ENCODE measurements around the gene DCTPP1.
A peak's percentile ranks its signal among the peaks of the same experiment; 100 is the strongest.

The DCTPP1 gene

DNA sequence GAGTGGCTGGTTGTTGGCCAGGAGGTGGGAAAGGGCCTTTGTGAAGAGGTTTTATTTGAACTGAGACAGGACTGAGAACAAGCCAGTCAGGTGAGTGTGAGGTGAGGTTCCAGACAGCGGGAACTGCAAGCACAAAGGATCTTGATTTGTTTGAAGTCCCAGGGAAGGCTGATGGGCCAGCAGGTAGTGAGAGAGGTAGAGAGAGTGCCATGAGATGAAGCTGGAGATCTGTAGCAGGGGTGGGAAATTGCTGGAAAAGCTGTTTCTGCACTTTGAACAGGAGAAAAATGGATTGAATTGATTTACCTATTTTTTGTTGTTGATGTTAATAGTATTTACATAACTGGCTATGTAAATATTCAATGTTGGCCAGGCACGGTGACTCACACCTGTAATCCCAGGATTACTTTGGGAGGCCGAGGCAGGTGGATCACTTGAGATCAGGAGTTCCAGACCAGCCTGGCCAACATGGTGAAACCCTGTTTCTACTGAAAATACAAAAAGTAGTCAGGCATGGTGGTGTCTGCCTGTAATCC, 7.7 kb upstream of the DCTPP1 start:
- Histone ChIP-seq H3K79me1 (replicated peaks; ENCODE audit: low read length, poor library complexity, severe bottlenecking) (no peaks in the 10 kb centered on the region), H2BK120ac (ENCODE audit: low read depth, low read length) (no peak overlapping the region), H2BK12ac (ENCODE audit: low read length in 2 of 2) (no peak overlapping the region), H3K27ac (ENCODE audit: low read length, poor library complexity, severe bottlenecking) (no peak overlapping the region), H3K4me2 (ENCODE audit: low read length, poor library complexity, severe bottlenecking) (no peak overlapping the region), H3K9ac (ENCODE audit: low read length) (no peak overlapping the region), H3K4ac (ENCODE audit: low read depth in 1 of 2, low read length in 2 of 2) (no peak overlapping the region), H3K4me3 (ENCODE audit: insufficient read depth in 1 of 2, low read depth in 1 of 2, low read length in 2 of 2) (no peak overlapping the region), H2BK5ac (ENCODE audit: low read depth, low read length, poor library complexity, severe bottlenecking) (no peak overlapping the region), H3K14ac (ENCODE audit: low read length in 2 of 2) (no peak overlapping the region), H3K9me3 (ENCODE audit: control insufficient read depth, low read length) (no peaks in the 10 kb centered on the region), H4K8ac (ENCODE audit: low read length) (no peak overlapping the region), H3K36me3 (ENCODE audit: control insufficient read depth in 1 of 2, insufficient read depth in 2 of 2, low read depth in 1 of 2, low read length in 2 of 2) (no peaks in the 10 kb centered on the region), H3K18ac (ENCODE audit: low read depth in 1 of 2, low read length in 2 of 2) (no peak overlapping the region), H2AFZ (ENCODE audit: low read depth, low read length) (no peak overlapping the region), H2AK5ac (ENCODE audit: low read length, severe bottlenecking) (no peak overlapping the region), H2BK15ac (ENCODE audit: low read depth, poor library complexity, severe bottlenecking) (no peak overlapping the region), H3K4me1 (ENCODE audit: control insufficient read depth, insufficient read depth, low read depth, low read length) (no peaks in the 10 kb centered on the region), H4K91ac (ENCODE audit: low read length) (no peak overlapping the region), H3K23ac (ENCODE audit: low read length in 2 of 2) (no peak overlapping the region), H3K27me3 (ENCODE audit: control insufficient read depth in 1 of 2, insufficient read depth in 1 of 2, low read length in 2 of 2) (peaks cover 0 to 10% of the 10 kb centered on the region in 2 experiments)
- no peak for DNase-seq
- 70% methylated on average over 3 of the region's 3 CpGs for WGBS

DNA sequence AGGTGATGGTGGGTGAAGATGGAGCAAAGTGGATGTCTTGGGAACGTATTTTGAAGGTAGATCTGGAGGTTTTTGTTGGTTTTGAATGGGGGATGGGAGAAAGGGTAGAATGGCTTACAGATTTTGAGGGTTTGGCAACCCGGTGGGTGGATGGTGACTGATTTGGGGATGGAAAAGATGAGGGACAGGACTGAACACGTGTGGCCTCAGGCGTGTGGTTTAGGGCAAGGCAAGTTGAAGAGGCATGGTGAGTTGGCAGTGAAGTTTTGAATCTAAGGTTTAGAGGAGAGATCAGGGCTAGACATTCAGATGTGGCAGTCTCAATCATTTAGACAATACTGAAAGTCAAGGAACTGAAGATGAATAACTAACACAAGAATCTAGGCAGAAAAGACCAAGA, 5.0 kb upstream of the DCTPP1 start:
- no peak overlapping the region for H3K4me3 ChIP-seq (ENCODE audit: insufficient read depth in 1 of 2, low read depth in 1 of 2, low read length in 2 of 2)
- no peak overlapping the region for H2BK12ac ChIP-seq (ENCODE audit: low read length in 2 of 2)
- no peak overlapping the region for H3K4me2 ChIP-seq (ENCODE audit: low read length, poor library complexity, severe bottlenecking)
- H3K23ac ChIP-seq (ENCODE audit: low read length in 2 of 2): peak overlapping the region in 1 of 2 experiments; percentile 77
- no peak overlapping the region for H3K9ac ChIP-seq (ENCODE audit: low read length)
- H2AK5ac ChIP-seq (ENCODE audit: low read length, severe bottlenecking): no peak overlapping the region
- H2AFZ ChIP-seq (ENCODE audit: low read depth, low read length): no peak overlapping the region
- H3K79me1 ChIP-seq (replicated peaks; ENCODE audit: low read length, poor library complexity, severe bottlenecking): no peaks in the 10 kb centered on the region
- H2BK120ac ChIP-seq (ENCODE audit: low read depth, low read length): no peak overlapping the region
- no peak overlapping the region for H3K27ac ChIP-seq (ENCODE audit: low read length, poor library complexity, severe bottlenecking)
- H3K36me3 ChIP-seq (ENCODE audit: control insufficient read depth in 1 of 2, insufficient read depth in 2 of 2, low read depth in 1 of 2, low read length in 2 of 2): no peaks in the 10 kb centered on the region
- WGBS: 79% methylated on average over 4 of the region's 4 CpGs
- no peak overlapping the region for H3K4ac ChIP-seq (ENCODE audit: low read depth in 1 of 2, low read length in 2 of 2)
- peaks cover 3% of the 10 kb centered on the region for H3K4me1 ChIP-seq (ENCODE audit: control insufficient read depth, insufficient read depth, low read depth, low read length)
- no peak overlapping the region for H4K91ac ChIP-seq (ENCODE audit: low read length)
- no peak overlapping the region for H3K14ac ChIP-seq (ENCODE audit: low read length in 2 of 2)
- H2BK5ac ChIP-seq (ENCODE audit: low read depth, low read length, poor library complexity, severe bottlenecking): no peak overlapping the region
- H3K27me3 ChIP-seq (ENCODE audit: control insufficient read depth in 1 of 2, insufficient read depth in 1 of 2, low read length in 2 of 2): peaks cover 0 to 10% of the 10 kb centered on the region in 2 experiments
- H3K18ac ChIP-seq (ENCODE audit: low read depth in 1 of 2, low read length in 2 of 2): no peak overlapping the region
- no peak overlapping the region for H4K8ac ChIP-seq (ENCODE audit: low read length)
- no peak for DNase-seq
- no peak overlapping the region for H2BK15ac ChIP-seq (ENCODE audit: low read depth, poor library complexity, severe bottlenecking)
- no peaks in the 10 kb centered on the region for H3K9me3 ChIP-seq (ENCODE audit: control insufficient read depth, low read length)

DNA sequence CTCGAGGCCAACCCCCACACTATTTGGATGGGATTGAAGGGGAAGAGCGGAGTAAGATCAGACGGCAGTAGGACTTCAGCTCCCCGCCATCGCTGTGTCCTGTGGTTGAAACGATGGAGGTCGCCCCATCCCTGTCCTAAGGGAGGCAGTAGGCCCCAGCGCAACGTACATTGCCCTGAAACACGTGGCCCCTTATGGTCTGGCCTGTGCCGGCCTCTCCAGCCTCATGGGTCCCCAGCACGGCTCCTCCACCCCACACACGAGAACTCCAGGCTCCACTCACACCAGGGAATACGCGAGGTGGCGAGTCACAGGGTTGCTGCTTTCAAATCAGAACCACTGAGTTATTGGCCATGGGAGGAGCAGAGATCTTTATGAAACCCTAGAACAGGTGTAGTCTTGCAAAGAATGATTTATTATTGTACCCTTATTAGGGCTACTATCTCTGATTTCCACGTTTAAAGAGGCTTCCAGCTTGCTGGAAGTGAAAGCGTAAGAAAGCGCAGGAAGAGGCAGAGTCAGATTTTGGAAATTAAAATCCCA, 669 bp upstream of the DCTPP1 start:
- Histone ChIP-seq H3K27me3 (ENCODE audit: control insufficient read depth in 1 of 2, insufficient read depth in 1 of 2, low read length in 2 of 2) (peaks cover 0 to 10% of the 10 kb centered on the region in 2 experiments), H3K9me3 (ENCODE audit: control insufficient read depth, low read length) (no peaks in the 10 kb centered on the region), H3K79me1 (replicated peaks; ENCODE audit: low read length, poor library complexity, severe bottlenecking) (peaks cover 16% of the 10 kb centered on the region), H2BK5ac (ENCODE audit: low read depth, low read length, poor library complexity, severe bottlenecking) (no peak overlapping the region), H3K4ac (ENCODE audit: low read depth in 1 of 2, low read length in 2 of 2) (no peak overlapping the region), H3K14ac (ENCODE audit: low read length in 2 of 2) (no peak overlapping the region), H2BK12ac (ENCODE audit: low read length in 2 of 2) (no peak overlapping the region), H3K9ac (ENCODE audit: low read length) (peak overlapping the region; percentile 86), H4K8ac (ENCODE audit: low read length) (peak overlapping the region; percentile 54), H2BK15ac (ENCODE audit: low read depth, poor library complexity, severe bottlenecking) (no peak overlapping the region), H4K91ac (ENCODE audit: low read length) (peak overlapping the region; percentile 12), H2BK120ac (ENCODE audit: low read depth, low read length) (no peak overlapping the region), H3K4me2 (ENCODE audit: low read length, poor library complexity, severe bottlenecking) (no peak overlapping the region), H3K4me3 (ENCODE audit: insufficient read depth in 1 of 2, low read depth in 1 of 2, low read length in 2 of 2) (peak overlapping the region in 1 of 2 experiments; percentile 98), H2AFZ (ENCODE audit: low read depth, low read length) (peak overlapping the region; percentile 78), H3K36me3 (ENCODE audit: control insufficient read depth in 1 of 2, insufficient read depth in 2 of 2, low read depth in 1 of 2, low read length in 2 of 2) (peaks cover 12 to 15% of the 10 kb centered on the region in 2 experiments), H3K23ac (ENCODE audit: low read length in 2 of 2) (no peak overlapping the region), H3K18ac (ENCODE audit: low read depth in 1 of 2, low read length in 2 of 2) (no peak overlapping the region), H2AK5ac (ENCODE audit: low read length, severe bottlenecking) (no peak overlapping the region), H3K27ac (ENCODE audit: low read length, poor library complexity, severe bottlenecking) (no peak overlapping the region), H3K4me1 (ENCODE audit: control insufficient read depth, insufficient read depth, low read depth, low read length) (peaks cover 10% of the 10 kb centered on the region)
- WGBS: 55% methylated on average over 16 of the region's 19 CpGs
- DNase-seq: no peak

- Histone ChIP-seq H3K27ac (ENCODE audit: low read length, poor library complexity, severe bottlenecking) (no peak overlapping the region), H3K79me1 (replicated peaks; ENCODE audit: low read length, poor library complexity, severe bottlenecking) (peaks cover 23% of the 10 kb centered on the region), H4K91ac (ENCODE audit: low read length) (no peak overlapping the region), H3K27me3 (ENCODE audit: control insufficient read depth in 1 of 2, insufficient read depth in 1 of 2, low read length in 2 of 2) (peaks cover 0 to 6% of the 10 kb centered on the region in 2 experiments), H3K9ac (ENCODE audit: low read length) (peak overlapping the region; percentile 86), H3K4me3 (ENCODE audit: insufficient read depth in 1 of 2, low read depth in 1 of 2, low read length in 2 of 2) (peak overlapping the region; percentile 89 to 98), H3K36me3 (ENCODE audit: control insufficient read depth in 1 of 2, insufficient read depth in 2 of 2, low read depth in 1 of 2, low read length in 2 of 2) (peaks cover 20 to 22% of the 10 kb centered on the region in 2 experiments), H3K14ac (ENCODE audit: low read length in 2 of 2) (peak overlapping the region in 1 of 2 experiments; percentile 61), H3K4ac (ENCODE audit: low read depth in 1 of 2, low read length in 2 of 2) (peak overlapping the region in 1 of 2 experiments; percentile 60), H2BK5ac (ENCODE audit: low read depth, low read length, poor library complexity, severe bottlenecking) (no peak overlapping the region), H3K4me2 (ENCODE audit: low read length, poor library complexity, severe bottlenecking) (peak overlapping the region; percentile 96), H2AFZ (ENCODE audit: low read depth, low read length) (peak overlapping the region; percentile 87), H2BK12ac (ENCODE audit: low read length in 2 of 2) (no peak overlapping the region), H2BK15ac (ENCODE audit: low read depth, poor library complexity, severe bottlenecking) (no peak overlapping the region), H3K4me1 (ENCODE audit: control insufficient read depth, insufficient read depth, low read depth, low read length) (peaks cover 10% of the 10 kb centered on the region), H3K9me3 (ENCODE audit: control insufficient read depth, low read length) (no peaks in the 10 kb centered on the region), H3K23ac (ENCODE audit: low read length in 2 of 2) (no peak overlapping the region), H4K8ac (ENCODE audit: low read length) (peak overlapping the region; percentile 98), H3K18ac (ENCODE audit: low read depth in 1 of 2, low read length in 2 of 2) (peak overlapping the region in 1 of 2 experiments; percentile 77), H2AK5ac (ENCODE audit: low read length, severe bottlenecking) (peak overlapping the region; percentile 54), H2BK120ac (ENCODE audit: low read depth, low read length) (no peak overlapping the region)
- 25% methylated on average over 11 of the region's 11 CpGs for WGBS
- no peak for DNase-seq
These were observed 482 bp downstream of the DCTPP1 start for GRCh38 chr16:30429418-30429677.

All from mesenchymal stem cell (in vitro differentiated cells and primary cell).